GM20000 (cell line): Measurements from ENCODE around the gene FGF21.

Source experiments
- DNase-seq: peaks from one replicate; pipeline ENCODE4 v3.0.0; 2012; ENCODE audit warnings: low spot score
- CTCF ChIP-seq: IDR thresholded peaks from 2 replicates; pipeline ENCODE4 v1.5.1; 2012; ENCODE audit warnings: mild to moderate bottlenecking, control low read depth; ENCODE audit errors: extremely low read depth, missing control alignments

FGF21 gene

GRCh38 chr19:48742096-48742495 lies 13.2 kb upstream of the FGF21 start:
- no peak for TF ChIP-seq CTCF
- no peak for DNase-seq

GRCh38 chr19:48745208-48745995 lies 9.9 kb upstream of the FGF21 start:
- TF ChIP-seq CTCF = no peak

GRCh38 chr19:48746110-48746509 lies 9.2 kb upstream of the FGF21 start:
- DNase-seq = no peak
- TF ChIP-seq CTCF = no peak

More at GRCh38 chr19:48745208-48745995, 9.9 kb upstream of the FGF21 start:
- peak; percentile 79 for DNase-seq

- DNase-seq = peak; percentile 76
- no peak for TF ChIP-seq CTCF
Observed at GRCh38 chr19:48746738-48747575, 8.4 kb upstream of the FGF21 start, which contains the start of gene IZUMO1. Gene IZUMO1 (minus strand): TSS chr19:48746909. CDS start chr19:48745859, 1,050 bp downstream.

- TF ChIP-seq CTCF = no peak
- DNase-seq = no peak
Observed at GRCh38 chr19:48749571-48750198, 5.6 kb upstream of the FGF21 start.

GRCh38 chr19:48750351-48750750 lies 5.0 kb upstream of the FGF21 start:
- no peak for DNase-seq
- no peak for TF ChIP-seq CTCF
